GM12864 (cell line): ENCODE measurements around the gene SLC43A1.

Experiments
- DNase-seq: peaks from one replicate; pipeline ENCODE4 v3.0.0-alpha.2; 2011; ENCODE audit warnings: low read depth
- H3K4me3 ChIP-seq: 2 replicates; pipeline ENCODE4 v1.5.1; 2011; ENCODE audit warnings: mild to moderate bottlenecking, low read depth, low read length, control low read depth
- CTCF ChIP-seq: IDR thresholded peaks from 2 replicates; pipeline ENCODE4 v1.5.1; 2011; ENCODE audit warnings: low read depth, mild to moderate bottlenecking, moderate library complexity, low read length, control low read depth, inconsistent platforms; ENCODE audit errors: missing control alignments

The SLC43A1 gene

GRCh38 chr11:57499983-57500461, 15.5 kb downstream of the SLC43A1 start:
- no peak for TF ChIP-seq CTCF
- no peak overlapping the region for H3K4me3 ChIP-seq

GRCh38 chr11:57499413-57499982, 16.0 kb downstream of the SLC43A1 start:
- TF ChIP-seq CTCF = no peak
- no peak for DNase-seq
- no peak overlapping the region for H3K4me3 ChIP-seq

More at GRCh38 chr11:57499983-57500461, 15.5 kb downstream of the SLC43A1 start:
- no peak for DNase-seq

- DNase-seq = no peak
- H3K4me3 ChIP-seq = no peak overlapping the region
- no peak for TF ChIP-seq CTCF
Observed at GRCh38 chr11:57498540-57498939, 17.0 kb downstream of the SLC43A1 start.

- TF ChIP-seq CTCF = no peak
- no peak for DNase-seq
- no peak overlapping the region for H3K4me3 ChIP-seq
Observed at GRCh38 chr11:57497303-57498247, 17.9 kb downstream of the SLC43A1 start.

GRCh38 chr11:57496109-57496820, 19.2 kb downstream of the SLC43A1 start:
- TF ChIP-seq CTCF = no peak

GRCh38 chr11:57493507-57494503, 21.7 kb downstream of the SLC43A1 start:
- no peak for DNase-seq
- no peak overlapping the region for H3K4me3 ChIP-seq
- peak; percentile 96 for TF ChIP-seq CTCF

More at GRCh38 chr11:57496109-57496820, 19.2 kb downstream of the SLC43A1 start:
- H3K4me3 ChIP-seq = no peak overlapping the region
- DNase-seq = no peak
